ENCODE results near the gene OR7C1. TPM values are rescaled to one million over a fixed set of nuclear protein-coding genes. Genes with fewer than 3 reads are reported as not detected.
"Not testable (repeated sequence)": the region's sequence is repeated elsewhere in the genome, so short reads cannot be mapped to it uniquely, and the experiment has no call there.

OR7C1 gene
- total RNA-seq, 1 donor from 2014 or later = not detected

DNA sequence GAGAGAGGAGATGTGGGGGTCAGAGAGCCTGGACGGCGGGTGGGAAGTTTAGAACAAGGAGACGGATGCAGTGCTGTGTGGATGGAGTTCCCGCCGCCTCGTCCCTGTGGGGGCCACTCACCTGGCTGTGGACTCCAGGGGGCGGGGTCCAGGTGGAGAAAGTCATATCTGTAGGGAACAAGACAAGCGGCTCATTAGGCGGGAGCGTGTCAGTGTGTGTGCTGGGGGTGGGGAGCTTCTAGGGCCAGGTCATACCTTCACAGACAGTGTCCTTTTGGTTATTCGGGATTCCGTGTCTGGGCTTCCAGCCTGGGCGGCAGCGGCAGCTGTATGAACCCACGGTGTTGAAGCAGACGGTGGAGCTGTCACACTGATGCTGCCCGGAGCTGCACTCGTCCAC lies 69.6 kb downstream of the OR7C1 start:
- DNase-seq = not testable (repeated sequence)

- DNase-seq = no peak
These were observed 70.6 kb downstream of the OR7C1 start for GRCh38 chr19:14764401-14764800.

GRCh38 chr19:14763497-14764145 lies 71.4 kb downstream of the OR7C1 start:
- no peak for DNase-seq

GRCh38 chr19:14762111-14762510 lies 72.9 kb downstream of the OR7C1 start:
- no peak for DNase-seq

- DNase-seq = no peak
These were observed 73.4 kb downstream of the OR7C1 start for GRCh38 chr19:14761607-14762006.

DNA sequence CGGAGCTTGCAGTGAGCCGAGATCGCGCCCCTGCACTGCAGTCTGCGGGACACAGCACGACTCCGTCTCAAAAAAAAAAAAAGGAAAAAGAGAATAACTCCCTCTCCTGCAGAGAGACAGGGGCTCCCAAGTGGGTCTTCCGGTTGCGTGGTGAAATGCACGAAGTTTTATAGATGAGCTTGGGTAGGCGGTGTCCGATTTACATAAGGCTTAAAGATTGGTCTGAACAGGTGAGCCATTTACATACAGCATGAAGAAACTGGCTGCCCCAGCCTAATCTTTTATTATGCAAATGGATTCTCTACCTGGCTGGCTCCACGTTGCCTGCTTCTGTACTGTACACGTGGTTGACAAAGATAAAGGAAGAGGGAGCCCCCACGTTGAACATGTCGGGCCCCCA lies 76.2 kb downstream of the OR7C1 start:
- no peak for DNase-seq

GRCh38 chr19:14748601-14749000 lies 86.4 kb downstream of the OR7C1 start:
- no peak for DNase-seq

Small RNAs within 50 kb of the gene (small RNA-seq; reads per million reads assigned to genes)
- gene AC005255.1 = not detected

Other genes starting within 250 kb of the OR7C1 start
- not detected for gene ADGRE3, start 160.3 kb downstream of the OR7C1 start, total RNA-seq
- 43.4 TPM for gene ZNF333, start 145.1 kb downstream of the OR7C1 start, total RNA-seq
- gene ADGRE2, start 56.6 kb downstream of the OR7C1 start, total RNA-seq = 0.16 TPM
- gene OR7A5, start within 50 bp of the OR7C1 start, total RNA-seq = not detected
- not detected for gene OR7A10, start 13.7 kb upstream of the OR7C1 start, total RNA-seq
- gene OR7A17, start 50.9 kb upstream of the OR7C1 start, total RNA-seq = not detected
- gene OR7C2, start 106.3 kb upstream of the OR7C1 start, total RNA-seq = not detected
- 72.2 TPM for gene SLC1A6, start 144.7 kb upstream of the OR7C1 start, total RNA-seq
- not detected for gene CASP14, start 214.3 kb upstream of the OR7C1 start, total RNA-seq
- not detected for gene OR1I1, start 247.0 kb upstream of the OR7C1 start, total RNA-seq